RWPE2 (cell line): ENCODE results near the gene COL6A1.

Experiments used
- ATAC-seq: fragments of 200-7000 bp; cut with Tn5 transposase; 3 replicates; pipeline ENCODE4 v1.9.1; 2021; ENCODE audit warnings: low read depth
- DNase-seq: peaks from one replicate; pipeline ENCODE4 v3.0.0-alpha.2; 2020; ENCODE audit warnings: low spot score
- H3K27ac ChIP-seq: fragments of 450-650 bp; 2 replicates; pipeline ENCODE4 v1.5.1; 2017; ENCODE audit warnings: mild to moderate bottlenecking; ENCODE audit not compliant: poor library complexity, severe bottlenecking
- H3K27me3 ChIP-seq: fragments of 250-450 bp; sonication (Bioruptor Pico); 2 replicates; pipeline ENCODE4 v1.5.1; 2021; ENCODE audit warnings: mild to moderate bottlenecking, moderate library complexity; ENCODE audit not compliant: insufficient read depth, poor library complexity, severe bottlenecking
- H3K36me3 ChIP-seq: fragments of 250-450 bp; sonication (Bioruptor Pico); 2 replicates; pipeline ENCODE4 v1.5.1; 2020; ENCODE audit warnings: low read depth, mild to moderate bottlenecking, moderate library complexity
- H3K4me1 ChIP-seq: fragments of 250-450 bp; sonication (Bioruptor Pico); 2 replicates; pipeline ENCODE4 v1.5.1; 2021; ENCODE audit warnings: mild to moderate bottlenecking, moderate library complexity; ENCODE audit not compliant: insufficient read depth, poor library complexity, severe bottlenecking
- H3K4me3 ChIP-seq: fragments of 250-450 bp; sonication (Bioruptor Pico); 2 replicates; pipeline ENCODE4 v1.5.1; 2021; ENCODE audit warnings: mild to moderate bottlenecking, moderate library complexity; ENCODE audit not compliant: severe bottlenecking
- H3K9me3 ChIP-seq: fragments of 250-450 bp; sonication (Bioruptor Pico); 2 replicates; pipeline ENCODE4 v1.5.1; 2021; ENCODE audit warnings: mild to moderate bottlenecking, moderate library complexity; ENCODE audit not compliant: severe bottlenecking
- CTCF ChIP-seq: fragments of 450-650 bp; IDR thresholded peaks from one replicate; pipeline ENCODE4 v1.5.1; 2017; ENCODE audit warnings: mild to moderate bottlenecking, moderate library complexity; ENCODE audit not compliant: poor library complexity, severe bottlenecking

COL6A1 gene

GRCh38 chr21:46006547-46007491 is 25.2 kb downstream of the COL6A1 start:
- no peak for ATAC-seq
- Histone ChIP-seq H3K9me3 (no peaks in the 10 kb centered on the region), H3K4me3 (no peak overlapping the region), H3K27me3 (no peaks in the 10 kb centered on the region), H3K27ac (no peak overlapping the region), H3K36me3 (no peaks in the 10 kb centered on the region), H3K4me1 (no peaks in the 10 kb centered on the region)
- DNase-seq: peak; percentile 62
- TF ChIP-seq CTCF: no peak

- Histone ChIP-seq H3K27ac (no peak overlapping the region), H3K27me3 (peaks cover 4% of the 10 kb centered on the region), H3K4me3 (no peak overlapping the region), H3K4me1 (no peaks in the 10 kb centered on the region), H3K9me3 (no peaks in the 10 kb centered on the region), H3K36me3 (no peaks in the 10 kb centered on the region)
- no peak for TF ChIP-seq CTCF
- DNase-seq (no peak), ATAC-seq (no peak)
Observed at GRCh38 chr21:46007492-46007868, 25.9 kb downstream of the COL6A1 start.

GRCh38 chr21:46008893-46009621 is 27.5 kb downstream of the COL6A1 start:
- DNase-seq: no peak
- H3K36me3 ChIP-seq: no peaks in the 10 kb centered on the region
- peaks cover 20% of the 10 kb centered on the region for H3K27me3 ChIP-seq
- no peaks in the 10 kb centered on the region for H3K9me3 ChIP-seq
- no peak for TF ChIP-seq CTCF
- no peak for ATAC-seq
- H3K27ac ChIP-seq: no peak overlapping the region
- no peak overlapping the region for H3K4me3 ChIP-seq
- H3K4me1 ChIP-seq: no peaks in the 10 kb centered on the region

GRCh38 chr21:46009951-46010705 is 28.6 kb downstream of the COL6A1 start:
- TF ChIP-seq CTCF: no peak
- H3K9me3 ChIP-seq: no peaks in the 10 kb centered on the region
- H3K27me3 ChIP-seq: peaks cover 26% of the 10 kb centered on the region
- H3K36me3 ChIP-seq: no peaks in the 10 kb centered on the region
- ATAC-seq: no peak
- H3K4me3 ChIP-seq: no peak overlapping the region
- no peak for DNase-seq
- no peak overlapping the region for H3K27ac ChIP-seq
- H3K4me1 ChIP-seq: no peaks in the 10 kb centered on the region
